K562 (cell line): ENCODE measurements around the gene NELL1. TPM values are rescaled to one million over a fixed set of nuclear protein-coding genes. Genes with fewer than 3 reads are reported as not detected.

Source experiments
- ATAC-seq: fragments of 200-7000 bp; cut with Tn5 transposase; 3 replicates; pipeline ENCODE4 v1.9.1; 2020; ENCODE audit warnings: moderate library complexity
- BruUV-seq: library from RNA; stranded (reverse); fragments of 400-500 nt; replicated peaks from 2 replicates; lab custom pipeline; 2021; lab: Mats Ljungman, UMichigan
- CTCF ChIA-PET: fragments of 300-600 bp; formaldehyde crosslinking; extraction: SDS; loops from one replicate; lab custom pipeline; 2021; ENCODE audit warnings: low intra/inter-chr PET ratio; lab: Yijun Ruan, JAX
- POLR2A ChIA-PET: fragments of 300-600, 350-650 bp; sonication (Branson Sonifier 250); formaldehyde crosslinking; extraction: SDS; loops from one replicate; lab custom pipeline; 2021; ENCODE audit warnings: antibody characterized with exemption, inconsistent platforms; lab: Yijun Ruan, JAX
- DNase-seq, 4 experiments: peaks; one replicate each; pipeline versions ENCODE4 v3.0.0 to v3.0.0-alpha.2; 2011 to 2018; ENCODE audit warnings: low spot score in 3 of 4, mixed read lengths in 3 of 4; ENCODE audit errors: extremely low read depth in 1 of 4
- FAIRE-seq: peaks from 2 replicates; lab custom pipeline; 2011; peaks lifted over from hg19 to GRCh38; lab: Jason Lieb, UNC
- H2AFZ ChIP-seq: 2 replicates; pipeline ENCODE4 v1.6.0; 2011; ENCODE audit warnings: low read depth, low read length, control low read depth, inconsistent platforms
- H3K27ac ChIP-seq: fragments of 200-600 bp; 3 replicates; pipeline ENCODE4 v1.8.0; 2011; ENCODE audit warnings: low read depth, mild to moderate bottlenecking, control low read depth, inconsistent platforms, low read length, moderate library complexity, mixed read lengths; ENCODE audit errors: extremely low read depth
- H3K27me3 ChIP-seq, 2 experiments: fragments of 300-600 bp in 1 of 2; 2 replicates in 1 of 2; 3 replicates in 1 of 2; pipeline versions ENCODE4 v1.6.0 to v1.8.0; 2011; ENCODE audit warnings: inconsistent platforms in 2 of 2, low read length in 2 of 2, mild to moderate bottlenecking in 1 of 2, mixed read lengths in 1 of 2, moderate library complexity in 1 of 2; ENCODE audit not compliant: control insufficient read depth in 2 of 2, insufficient read depth in 2 of 2
- H3K36me3 ChIP-seq: fragments of 300-600 bp; 3 replicates; pipeline ENCODE4 v1.8.0; 2011; ENCODE audit warnings: mild to moderate bottlenecking, low read length, inconsistent platforms; ENCODE audit not compliant: control insufficient read depth, insufficient read depth
- H3K4me1 ChIP-seq, 2 experiments: fragments of 200-600 bp in 1 of 2; replicated peaks in 1 of 2; 2 replicates in 1 of 2; 3 replicates in 1 of 2; pipeline versions ENCODE4 v1.5.1 to v1.8.0; 2011; ENCODE audit warnings: inconsistent platforms in 2 of 2, low read length in 2 of 2, mild to moderate bottlenecking in 1 of 2, mixed read lengths in 1 of 2, moderate library complexity in 1 of 2; ENCODE audit not compliant: control insufficient read depth in 2 of 2, insufficient read depth in 2 of 2
- H3K4me2 ChIP-seq: 2 replicates; pipeline ENCODE4 v1.6.1; 2011; ENCODE audit warnings: low read length, control low read depth, inconsistent platforms, mixed read lengths; ENCODE audit not compliant: insufficient read depth
- H3K4me3 ChIP-seq: fragments of 200-600 bp; sonication (generic), shearing (Covaris generic); 2 replicates; pipeline ENCODE4 v1.5.1; 2016; ENCODE audit warnings: control low read depth, inconsistent platforms
- H3K79me2 ChIP-seq: fragments of 200-600 bp; 3 replicates; pipeline ENCODE4 v1.8.0; 2011; ENCODE audit warnings: low read length, inconsistent platforms; ENCODE audit not compliant: control insufficient read depth, insufficient read depth
- H3K9ac ChIP-seq, 2 experiments: 2 replicates each; pipeline versions ENCODE4 v1.6.0 to v1.6.1; 2011; ENCODE audit warnings: low read depth in 2 of 2, low read length in 2 of 2, control low read depth in 1 of 2, inconsistent platforms in 1 of 2, mild to moderate bottlenecking in 1 of 2, mixed read lengths in 1 of 2; ENCODE audit not compliant: insufficient read depth in 1 of 2
- H3K9me1 ChIP-seq: one replicate; pipeline ENCODE4 v1.6.0; 2011; ENCODE audit warnings: inconsistent platforms, mild to moderate bottlenecking, low read length, moderate library complexity; ENCODE audit not compliant: control insufficient read depth, insufficient read depth
- H3K9me3 ChIP-seq: replicated peaks from 2 replicates; pipeline ENCODE4 v1.5.1; 2011; ENCODE audit warnings: low read depth, low read length, inconsistent platforms; ENCODE audit not compliant: control insufficient read depth, insufficient read depth
- H4K20me1 ChIP-seq: replicated peaks from 2 replicates; pipeline ENCODE4 v1.6.1; 2011; ENCODE audit warnings: low read length, inconsistent platforms, mixed read lengths; ENCODE audit not compliant: control insufficient read depth, insufficient read depth
- ARID3A ChIP-seq: IDR thresholded peaks from 2 replicates; pipeline ENCODE4 v1.6.1; 2012; ENCODE audit warnings: low read depth, low read length, improper control_type of control experiment, borderline replicate concordance
- HNRNPH1 ChIP-seq: fragments of 200-400 bp; formaldehyde crosslinking; optimal IDR thresholded peaks from 2 replicates; pipeline ENCODE3; 2017; ENCODE audit warnings: low read depth, mild to moderate bottlenecking, low read length, moderate library complexity
- MLLT1 ChIP-seq, 2 experiments: fragments of 450-650 bp; IDR thresholded peaks; 2 replicates each; pipeline ENCODE4 v1.6.1; 2016
- POLR3A ChIP-seq: IDR thresholded peaks from 2 replicates; pipeline ENCODE4 v1.6.1; 2011; ENCODE audit warnings: borderline replicate concordance, mild to moderate bottlenecking, moderate library complexity; ENCODE audit not compliant: insufficient read length, insufficient read depth; ENCODE audit errors: extremely low read depth
- RBFOX2 ChIP-seq: fragments of 200-400 bp; formaldehyde crosslinking; IDR thresholded peaks from 2 replicates; pipeline ENCODE4 v1.6.1; 2017; ENCODE audit warnings: low read depth, mild to moderate bottlenecking, low read length, moderate library complexity
- XRCC3 ChIP-seq: fragments of 450-650 bp; IDR thresholded peaks from 2 replicates; pipeline ENCODE4 v1.6.1; 2017; ENCODE audit warnings: mild to moderate bottlenecking, moderate library complexity
- ZNF639 ChIP-seq, 2 experiments: fragments of 200-800 bp in 1 of 2; sonication (Bioruptor generic) in 1 of 2; sonication (generic) in 1 of 2; formaldehyde crosslinking in 1 of 2; IDR thresholded peaks in 1 of 2; conservative IDR thresholded peaks in 1 of 2; 2 replicates each; pipeline versions ENCODE4 v1.5.0 to v1.6.1; 2016 to 2020; ENCODE audit warnings: missing compliant biosample characterization in 1 of 2, missing genetic modification characterization in 1 of 2, missing genetic modification reagents in 1 of 2
- ZNF699 ChIP-seq: fragments of 250-450 bp; sonication (Bioruptor Pico); IDR thresholded peaks from 2 replicates; pipeline ENCODE4 v1.8.0; 2021; ENCODE audit warnings: mild to moderate bottlenecking, moderate library complexity; ENCODE audit not compliant: insufficient replicate concordance
- WGBS: fragments of 100-300 bp; shearing (Covaris generic); methylation state at CpG from one replicate; pipeline ENCODE4 v1.1.6; 2016; ENCODE audit warnings: low coverage, mixed read lengths; ENCODE audit not compliant: insufficient coverage; ENCODE audit errors: missing lambda C conversion rate; 5-methylcytosine and 5-hydroxymethylcytosine counted together
- in situ Hi-C: fragments of 300-500 bp; cut with MboI; formaldehyde crosslinking; loops from 4 replicates; pipeline ENCODE4 v1.15.0; 2018; ENCODE audit warnings: inconsistent platforms, mixed read lengths
- intact Hi-C: fragments of 100-400 bp; cut with micrococcal nuclease; formaldehyde crosslinking; loops from 2 replicates; pipeline ENCODE4 v1.14.2; 2022
- polyA plus RNA-seq, 8 experiments: library from polyadenylated mRNA; depleted of rRNA in 4 of 8; stranded (reverse) in 5 of 8; unstranded in 3 of 8; fragments of >200 nt; fragmentation: Nextera tagmentation in 2 of 8; fragmentation: Illumina TruSeq in 1 of 8; extraction: Ambion mirVana in 2 of 8; extraction: Trizol in 1 of 8; gene quantifications; 2 replicates each; pipeline versions ENCODE4 v1.2.1 to v1.2.3, GENCODE V29; 2011 to 2014; ENCODE audit warnings: inconsistent platforms in 1 of 8, missing spikeins in 1 of 8
- total RNA-seq, 7 experiments: library from RNA; depleted of rRNA in 6 of 7; stranded (reverse); fragments of >200 nt in 6 of 7; fragmentation: Illumina TruSeq in 2 of 7; extraction: Trizol in 2 of 7; gene quantifications; 2 replicates each; pipeline versions ENCODE4 v1.2.1 to v1.2.3, GENCODE V29; 2011 to 2021; ENCODE audit warnings: low replicate concordance in 1 of 7

NELL1 gene
- total and polyA plus RNA-seq, 9 of the 15 experiments (the other 6 are each of a cell fraction or from before 2014, with no cell fraction given), result not detected

GRCh38 chr11:20933958-20934357, 264.6 kb downstream of the NELL1 start:
- Histone ChIP-seq H3K9me3 (no peaks in the 10 kb centered on the region), H3K4me2 (no peak overlapping the region), H3K27ac (no peak overlapping the region), H3K36me3 (no peaks in the 10 kb centered on the region)
- ChIA-PET POLR2A (no interaction called here), CTCF (no interaction called here)
- no peak for FAIRE-seq
- no peak for DNase-seq
- TF ChIP-seq ARID3A, result no peak
- TF ChIP-seq, all 486 proteins: peak for 0
- Histone ChIP-seq H3K79me2 (no peaks in the 10 kb centered on the region), H3K4me1 (no peaks in the 10 kb centered on the region), H2AFZ (no peak overlapping the region), H3K27me3 (no peaks in the 10 kb centered on the region), H4K20me1 (no peaks in the 10 kb centered on the region), H3K9me1 (no peaks in the 10 kb centered on the region), H3K4me3 (no peak overlapping the region), H3K9ac (no peak overlapping the region)
- no peak for ATAC-seq
- no TSS peak for BruUV-seq
- intact Hi-C loops, result no loop called here
- in situ Hi-C loops, result no loop called here
- WGBS, result 0% methylated on average over 3 of the region's 3 CpGs

- Histone ChIP-seq H3K4me1 (no peaks in the 10 kb centered on the region), H3K4me3 (no peak overlapping the region), H3K79me2 (no peaks in the 10 kb centered on the region), H3K9me1 (no peaks in the 10 kb centered on the region), H3K27me3 (no peaks in the 10 kb centered on the region), H3K9me3 (no peaks in the 10 kb centered on the region), H3K4me2 (no peak overlapping the region), H3K9ac (no peak overlapping the region), H3K36me3 (no peaks in the 10 kb centered on the region), H3K27ac (no peak overlapping the region), H4K20me1 (no peaks in the 10 kb centered on the region), H2AFZ (no peak overlapping the region)
- WGBS, result 0% methylated on average over 2 of the region's 2 CpGs
- ChIA-PET CTCF (no interaction called here), POLR2A (no interaction called here)
- FAIRE-seq (no peak), ATAC-seq (no peak), DNase-seq (no peak)
- in situ Hi-C loops (no loop called here), intact Hi-C loops (no loop called here)
- BruUV-seq, result no TSS peak
- TF ChIP-seq MLLT1 (IDR thresholded peaks at IDR 0.05) (no peak), XRCC3 (no peak), RBFOX2 (no peak), HNRNPH1 (no peak), ZNF699 (no peak), POLR3A (no peak), ZNF639 (CRISPR knock-in tag; conservative IDR thresholded peaks at IDR 0.05 in 1 of 2, IDR thresholded peaks at IDR 0.05 in 1 of 2) (no peak)
Measured at GRCh38 chr11:20934516-20934915, 265.1 kb downstream of the NELL1 start.
